ENCODE results near the gene LMAN2. TPM values are rescaled to one million over a fixed set of nuclear protein-coding genes. Genes with fewer than 3 reads are reported as not detected.
A peak's percentile ranks its signal among the peaks of the same experiment; 100 is the strongest.

LMAN2 gene
- total RNA-seq, 2 experiments from 2014 or later, result 116 to 144 TPM

- Histone ChIP-seq H3K9me3 (ENCODE audit: low read length) (no peaks in the 10 kb centered on the region), H3K9me2 (ENCODE audit: insufficient read depth, low read length) (no peaks in the 10 kb centered on the region), H3K27ac (ENCODE audit: low read depth, low read length, poor library complexity, severe bottlenecking) (no peak overlapping the region), H4K20me1 (ENCODE audit: insufficient read depth, low read length) (peaks cover 9% of the 10 kb centered on the region; the same call in 1 of the 2 replicates), H3K4me3 (ENCODE audit: low read depth, low read length, poor library complexity, severe bottlenecking) (no peak overlapping the region), H3K4me2 (ENCODE audit: low read length) (no peak overlapping the region), H3K79me2 (ENCODE audit: insufficient read depth, low read depth, low read length) (peaks cover 12% of the 10 kb centered on the region; the same call in 1 of the 2 replicates), H3K36me3 (ENCODE audit: insufficient read depth, low read length) (peaks cover 13% of the 10 kb centered on the region; the same call in 1 of the 2 replicates), H3K4me1 (ENCODE audit: insufficient read depth, low read length, poor library complexity, severe bottlenecking) (peaks cover 28% of the 10 kb centered on the region), H2AFZ (ENCODE audit: low read length) (no peak overlapping the region)
- ChIA-PET POLR2A (interaction anchor here (0.5 to 0.6 kb wide), 2 partner anchors 58 to 143 kb away, joined by 3 to 4 read pairs; no protein-coding TSS in a partner anchor), CTCF (ENCODE audit: unreplicated experiment) (no interaction called here)
- TF ChIP-seq CTCF (conservative IDR thresholded peaks at IDR 0.05; ENCODE audit: low read length) (no peak), EZH2phosphoT487 (IDR thresholded peaks at IDR 0.05; ENCODE audit: borderline replicate concordance, low read depth, low read length) (no peak)
- no TSS peak for BruUV-seq (replicated peaks)
- intact Hi-C loops (cut with micrococcal nuclease; ENCODE audit: unreplicated experiment), result loop anchor here (5.0 kb wide), 2 partner anchors 193 to 242 kb away; partner anchors contain the start of gene DOK3
- DNase-seq (ENCODE audit: low spot score), result no peak
These were observed 36.8 kb downstream of the LMAN2 start for GRCh38 chr5:177314376-177315342.

- no peak for DNase-seq (ENCODE audit: low spot score)
- H2AFZ ChIP-seq (ENCODE audit: low read length), result no peak overlapping the region
- TF ChIP-seq EZH2phosphoT487 (IDR thresholded peaks at IDR 0.05; ENCODE audit: borderline replicate concordance, low read depth, low read length), result no peak
- no peak for TF ChIP-seq CTCF (conservative IDR thresholded peaks at IDR 0.05; ENCODE audit: low read length)
- ChIA-PET CTCF (ENCODE audit: unreplicated experiment) (no interaction called here), POLR2A (interaction anchor here (0.9 to 1.5 kb wide), 7 partner anchors 12 to 195 kb away, joined by 3 to 4 read pairs (median 3); no protein-coding TSS in a partner anchor)
- H3K9me3 ChIP-seq (ENCODE audit: low read length), result no peaks in the 10 kb centered on the region
- peak overlapping the region; percentile 94 for H3K4me3 ChIP-seq (ENCODE audit: low read depth, low read length, poor library complexity, severe bottlenecking)
- BruUV-seq (replicated peaks), result no TSS peak
- peaks cover 12% of the 10 kb centered on the region; the same call in 1 of the 2 replicates for H3K79me2 ChIP-seq (ENCODE audit: insufficient read depth, low read depth, low read length)
- peak overlapping the region; percentile 92 for H3K4me2 ChIP-seq (ENCODE audit: low read length)
- peaks cover 19% of the 10 kb centered on the region; the same call in 1 of the 2 replicates for H3K36me3 ChIP-seq (ENCODE audit: insufficient read depth, low read length)
- intact Hi-C loops (cut with micrococcal nuclease; ENCODE audit: unreplicated experiment), result loop anchor here (2.0 to 5.0 kb wide), 3 partner anchors 37 to 241 kb away; partner anchors contain the start of genes DOK3 and LMAN2
- H3K4me1 ChIP-seq (ENCODE audit: insufficient read depth, low read length, poor library complexity, severe bottlenecking), result peaks cover 38% of the 10 kb centered on the region
- peak overlapping the region; percentile 92 for H3K27ac ChIP-seq (ENCODE audit: low read depth, low read length, poor library complexity, severe bottlenecking)
- no peaks in the 10 kb centered on the region for H3K9me2 ChIP-seq (ENCODE audit: insufficient read depth, low read length)
- peaks cover 15% of the 10 kb centered on the region; the same call in 1 of the 2 replicates for H4K20me1 ChIP-seq (ENCODE audit: insufficient read depth, low read length)
These were observed 37.8 kb downstream of the LMAN2 start for GRCh38 chr5:177313561-177314259.

Data from OCI-LY7 (cell line).